Gastrocnemius medialis (tissue), 4 donors: ENCODE measurements around the gene PTGFRN. TPM values are rescaled to one million over a fixed set of nuclear protein-coding genes. Genes with fewer than 3 reads are reported as not detected.

ENCODE experiments used
- ATAC-seq, 2 donors: fragments of 150-250 bp; one replicate each; pipeline ENCODE4 v1.9.1; 2016
- DNase-seq, 2 donors: peaks; one replicate each; pipeline ENCODE4 v3.0.0-alpha.2; 2019
- H3K27ac ChIP-seq, 4 donors: fragments of 200-600 bp; sonication (generic); 1 replicate in 1 of 4; 2 replicates in 3 of 4; pipeline ENCODE4 v1.5.1; 2016 to 2018; ENCODE audit warnings: mild to moderate bottlenecking in 2 of 4, moderate library complexity in 1 of 4
- H3K27me3 ChIP-seq, 3 donors: fragments of 200-600 bp; sonication (generic) in 2 of 3; 1 replicate in 1 of 3; 2 replicates in 2 of 3; pipeline versions ENCODE4 v1.5.1 to v1.6.0; 2016 to 2019; ENCODE audit warnings: mild to moderate bottlenecking in 1 of 3, moderate library complexity in 1 of 3
- H3K36me3 ChIP-seq, 2 donors: fragments of 200-600 bp; sonication (generic) in 1 of 2; one replicate each; pipeline ENCODE4 v1.5.1; 2017 to 2018
- H3K4me1 ChIP-seq, 2 donors: fragments of 200-600 bp; sonication (generic) in 1 of 2; one replicate each; pipeline ENCODE4 v1.5.1; 2016 to 2017; ENCODE audit warnings: mild to moderate bottlenecking in 2 of 2
- H3K4me3 ChIP-seq, 4 donors: fragments of 200-600 bp; sonication (generic) in 3 of 4; 1 replicate in 1 of 4; 2 replicates in 3 of 4; pipeline ENCODE4 v1.5.1; 2016 to 2019; ENCODE audit warnings: mild to moderate bottlenecking in 2 of 4
- H3K9me3 ChIP-seq, 3 donors: fragments of 200-600 bp; sonication (generic) in 2 of 3; 1 replicate in 1 of 3; 2 replicates in 2 of 3; pipeline ENCODE4 v1.5.1; 2016 to 2019
- CTCF ChIP-seq, 5 experiments: fragments of 450-650 bp in 3 of 5; fragments of 200-600 bp in 2 of 5; sonication (generic) in 2 of 5; IDR thresholded peaks in 4 of 5; conservative IDR thresholded peaks in 1 of 5; 1 replicate in 4 of 5; 2 replicates in 1 of 5; pipeline ENCODE4 v1.5.1; 2016 to 2019; ENCODE audit warnings: antibody characterized with exemption in 5 of 5, mild to moderate bottlenecking in 3 of 5, moderate library complexity in 3 of 5
- POLR2A ChIP-seq, 2 donors: fragments of 450-650 bp; IDR thresholded peaks; one replicate each; pipeline ENCODE4 v1.6.1; 2017; ENCODE audit warnings: antibody characterized with exemption in 2 of 2, mild to moderate bottlenecking in 2 of 2, moderate library complexity in 2 of 2
- in situ Hi-C, 4 donors: fragments of 200-750 bp; cut with MboI; loops; one replicate each; pipeline versions ENCODE4 v1.15.0 to v1.8.0; 2017; ENCODE audit warnings: low sequenced_read_pairs in 4 of 4
- intact Hi-C: fragments of 100-400 bp; cut with DNase I; formaldehyde crosslinking; loops from one replicate; pipeline ENCODE4 v1.15.1; 2023; ENCODE audit warnings: low total_unique reads
- total RNA-seq, 4 donors: library from RNA; depleted of rRNA; stranded (reverse); fragments of >200 nt; gene quantifications; one replicate each; pipeline versions ENCODE4 v1.1.0 to v1.2.3, GENCODE V29; 2016

Gene PTGFRN
- total RNA-seq, 4 donors from 2014 or later, result 1.5 to 18.1 (median 2.9) TPM

- DNase-seq (no peak), ATAC-seq (no peak)
- no peaks in the 10 kb centered on the region for H3K36me3 ChIP-seq
- intact Hi-C loops, result no loop called here
- H3K4me3 ChIP-seq, result no peak overlapping the region
- H3K27me3 ChIP-seq, result no peaks in the 10 kb centered on the region
- H3K9me3 ChIP-seq, result no peaks in the 10 kb centered on the region
- in situ Hi-C loops, result no loop called here
- TF ChIP-seq CTCF (IDR thresholded peaks at IDR 0.05 in 4 of 5, conservative IDR thresholded peaks at IDR 0.05 in 1 of 5) (no peak), POLR2A (IDR thresholded peaks at IDR 0.05) (no peak)
- no peak overlapping the region for H3K27ac ChIP-seq
- H3K4me1 ChIP-seq, result no peaks in the 10 kb centered on the region
These were observed 77.5 kb downstream of the PTGFRN start for GRCh38 chr1:116987256-116987555.

GRCh38 chr1:116988248-116988647 lies 78.5 kb downstream of the PTGFRN start:
- ATAC-seq, result no peak
- Histone ChIP-seq H3K27ac (no peak overlapping the region), H3K4me1 (no peaks in the 10 kb centered on the region), H3K36me3 (no peaks in the 10 kb centered on the region), H3K4me3 (no peak overlapping the region), H3K9me3 (no peaks in the 10 kb centered on the region), H3K27me3 (no peaks in the 10 kb centered on the region)
- in situ Hi-C loops, result no loop called here
- intact Hi-C loops, result no loop called here
- DNase-seq, result no peak
- no peak for TF ChIP-seq CTCF (IDR thresholded peaks at IDR 0.05 in 4 of 5, conservative IDR thresholded peaks at IDR 0.05 in 1 of 5)
- TF ChIP-seq POLR2A (IDR thresholded peaks at IDR 0.05), result no peak

- H3K36me3 ChIP-seq, result no peaks in the 10 kb centered on the region
- ATAC-seq, result no peak
- TF ChIP-seq POLR2A (IDR thresholded peaks at IDR 0.05), result no peak
- no peak for TF ChIP-seq CTCF (IDR thresholded peaks at IDR 0.05 in 4 of 5, conservative IDR thresholded peaks at IDR 0.05 in 1 of 5)
- no peak overlapping the region for H3K27ac ChIP-seq
- H3K9me3 ChIP-seq, result no peaks in the 10 kb centered on the region
- in situ Hi-C loops (no loop called here), intact Hi-C loops (no loop called here)
- DNase-seq, result no peak
- H3K4me1 ChIP-seq, result no peaks in the 10 kb centered on the region
- H3K27me3 ChIP-seq, result no peaks in the 10 kb centered on the region
- H3K4me3 ChIP-seq, result no peak overlapping the region
These were observed 79.2 kb downstream of the PTGFRN start for GRCh38 chr1:116988908-116989307.

- Histone ChIP-seq H3K27me3 (no peaks in the 10 kb centered on the region), H3K27ac (peak overlapping the region in 2 of 4 donors; percentile 25 to 31), H3K36me3 (no peaks in the 10 kb centered on the region), H3K4me1 (no peaks in the 10 kb centered on the region), H3K9me3 (no peaks in the 10 kb centered on the region), H3K4me3 (no peak overlapping the region)
- no peak for DNase-seq
- ATAC-seq, result peak in 1 of 2 donors; percentile 37
- in situ Hi-C loops, result no loop called here
- TF ChIP-seq POLR2A (IDR thresholded peaks at IDR 0.05) (no peak), CTCF (IDR thresholded peaks at IDR 0.05 in 4 of 5, conservative IDR thresholded peaks at IDR 0.05 in 1 of 5) (no peak)
- intact Hi-C loops, result no loop called here
These were observed 80.1 kb downstream of the PTGFRN start for GRCh38 chr1:116989835-116990234.

- Histone ChIP-seq H3K27me3 (no peaks in the 10 kb centered on the region), H3K9me3 (no peaks in the 10 kb centered on the region), H3K36me3 (no peaks in the 10 kb centered on the region), H3K4me1 (no peaks in the 10 kb centered on the region), H3K4me3 (no peak overlapping the region), H3K27ac (peak overlapping the region; percentile 13 to 31 (median 24))
- peak; percentile 49 to 83 for DNase-seq
- intact Hi-C loops, result no loop called here
- in situ Hi-C loops, result no loop called here
- peak; percentile 88 to 92 for ATAC-seq
- TF ChIP-seq POLR2A (IDR thresholded peaks at IDR 0.05), result no peak
- TF ChIP-seq CTCF (IDR thresholded peaks at IDR 0.05 in 4 of 5, conservative IDR thresholded peaks at IDR 0.05 in 1 of 5), result no peak
These were observed 81.0 kb downstream of the PTGFRN start for GRCh38 chr1:116990612-116991151.
